GDM1 (cell line): Measurements from ENCODE around the gene KCTD1.

Source experiments
- DNase-seq: peaks from one replicate; lab custom pipeline; 2025; lab: John Stamatoyannopoulos, UW

The KCTD1 gene

GRCh38 chr18:26548415-26549262, at the start of gene KCTD1:
Gene KCTD1, minus strand, starts transcription at chr18:26548553. Its CDS starts 17 bp downstream, at chr18:26548536.
- peak; percentile 51 for DNase-seq

GRCh38 chr18:26593365-26594320, 45.3 kb upstream of the KCTD1 start:
- no peak for DNase-seq

- DNase-seq, result no peak
These were observed 36.4 kb upstream of the KCTD1 start for GRCh38 chr18:26584745-26585144.

GRCh38 chr18:26579941-26580618, 31.7 kb upstream of the KCTD1 start:
- DNase-seq, result no peak

GRCh38 chr18:26575865-26576217, 27.5 kb upstream of the KCTD1 start:
- DNase-seq, result no peak

GRCh38 chr18:26574958-26575864, 26.9 kb upstream of the KCTD1 start:
- DNase-seq, result peak; percentile 10

- DNase-seq, result no peak
These were observed 20.7 kb upstream of the KCTD1 start for GRCh38 chr18:26568926-26569665.

- no peak for DNase-seq
These were observed 20.2 kb upstream of the KCTD1 start for GRCh38 chr18:26568513-26568912.

GRCh38 chr18:26566874-26567555, 18.7 kb upstream of the KCTD1 start:
- no peak for DNase-seq

- no peak for DNase-seq
These were observed 17.2 kb upstream of the KCTD1 start for GRCh38 chr18:26565514-26565913.

GRCh38 chr18:26563024-26563423, 14.7 kb upstream of the KCTD1 start:
- DNase-seq, result no peak

GRCh38 chr18:26562568-26562967, 14.2 kb upstream of the KCTD1 start:
- no peak for DNase-seq

GRCh38 chr18:26561769-26562168, 13.4 kb upstream of the KCTD1 start:
- no peak for DNase-seq

GRCh38 chr18:26556573-26556972, 8.2 kb upstream of the KCTD1 start:
- no peak for DNase-seq

- DNase-seq, result no peak
These were observed 7.6 kb upstream of the KCTD1 start for GRCh38 chr18:26555804-26556553.

- no peak for DNase-seq
These were observed 5.6 kb upstream of the KCTD1 start for GRCh38 chr18:26553943-26554342.

GRCh38 chr18:26551695-26552081, 3.3 kb upstream of the KCTD1 start:
- DNase-seq, result no peak

- DNase-seq, result no peak
These were observed 2.8 kb upstream of the KCTD1 start for GRCh38 chr18:26550998-26551694.
